Endodermal cell (in vitro differentiated cells): Measurements from ENCODE around the gene ARNT2. TPM values are rescaled to one million over a fixed set of nuclear protein-coding genes. Genes with fewer than 3 reads are reported as not detected.

Experiments used
- DNase-seq: peaks from one replicate; pipeline ENCODE4 v3.0.0-alpha.2; 2017
- H3K27ac ChIP-seq: 2 replicates; pipeline ENCODE4 v1.5.1; 2013; ENCODE audit warnings: mild to moderate bottlenecking, low read depth, low read length, moderate library complexity
- H3K27me3 ChIP-seq: 2 replicates; pipeline ENCODE4 v1.6.1; 2013; ENCODE audit warnings: mild to moderate bottlenecking, low read length, moderate library complexity; ENCODE audit not compliant: insufficient read depth, control insufficient read depth, poor library complexity, severe bottlenecking
- H3K36me3 ChIP-seq: 2 replicates; pipeline ENCODE4 v1.7.0; 2013; ENCODE audit warnings: mild to moderate bottlenecking, low read length, moderate library complexity; ENCODE audit not compliant: control insufficient read depth, insufficient read depth
- H3K4me1 ChIP-seq: one replicate; pipeline ENCODE4 v1.7.0; 2013; ENCODE audit warnings: low read length; ENCODE audit not compliant: control insufficient read depth, insufficient read depth
- H3K4me3 ChIP-seq: 2 replicates; pipeline ENCODE4 v1.5.1; 2013; ENCODE audit warnings: mild to moderate bottlenecking, low read length, moderate library complexity
- H3K9ac ChIP-seq: 2 replicates; pipeline ENCODE4 v1.6.1; 2013; ENCODE audit warnings: mild to moderate bottlenecking, low read length, moderate library complexity; ENCODE audit not compliant: poor library complexity, severe bottlenecking; ENCODE audit errors: extremely low read depth
- H3K9me3 ChIP-seq: 2 replicates; pipeline ENCODE4 v1.6.1; 2013; ENCODE audit warnings: mild to moderate bottlenecking, low read length, moderate library complexity; ENCODE audit not compliant: control insufficient read depth
- H3K27ac Mint-ChIP-seq: 2 replicates; pipeline ENCODE4 v1.8.0; 2020; ENCODE audit warnings: mixed read lengths
- H3K27me3 Mint-ChIP-seq: 2 replicates; pipeline ENCODE4 v1.8.0; 2021; ENCODE audit warnings: mild to moderate bottlenecking, mixed read lengths; ENCODE audit not compliant: insufficient read depth
- H3K36me3 Mint-ChIP-seq: 2 replicates; pipeline ENCODE4 v1.8.0; 2020; ENCODE audit warnings: low read depth, mixed read lengths
- H3K4me1 Mint-ChIP-seq: 2 replicates; pipeline ENCODE4 v1.8.0; 2020; ENCODE audit warnings: mixed read lengths
- H3K4me3 Mint-ChIP-seq: 2 replicates; pipeline ENCODE4 v1.8.0; 2020; ENCODE audit warnings: mild to moderate bottlenecking, moderate library complexity, mixed read lengths
- H3K9me3 Mint-ChIP-seq: 2 replicates; pipeline ENCODE4 v1.8.0; 2020; ENCODE audit warnings: mild to moderate bottlenecking, mixed read lengths
- WGBS, 2 experiments: methylation state at CpG; one replicate each; pipeline versions ENCODE4 v1.1.5 to v1.1.7; 2013; ENCODE audit warnings: missing lambda C conversion rate in 2 of 2, mixed read lengths in 1 of 2; ENCODE audit not compliant: insufficient coverage in 1 of 2, insufficient read length in 1 of 2; 5-methylcytosine and 5-hydroxymethylcytosine counted together
- total RNA-seq, 2 donors: library from RNA; stranded (reverse); fragmentation: NEBNext Ultra II Directional in 1 of 2; extraction: Animal tissue kit (Norgen Biotek cat#: 25700) in 1 of 2; gene quantifications; 2 replicates in 1 of 2; 3 replicates in 1 of 2; pipeline ENCODE4 v1.2.1, GENCODE V29; 2021
- TF ChIP-seq, protein P1 (sequence below): fragments of 200-600 bp; sonication (generic); conservative IDR thresholded peaks from 2 replicates; pipeline ENCODE4 v1.5.0; 2021; ENCODE audit warnings: antibody characterized with exemption, mild to moderate bottlenecking

Gene ARNT2
- total RNA-seq, 2 donors from 2014 or later, result 8.0 to 15.9 TPM

DNA sequence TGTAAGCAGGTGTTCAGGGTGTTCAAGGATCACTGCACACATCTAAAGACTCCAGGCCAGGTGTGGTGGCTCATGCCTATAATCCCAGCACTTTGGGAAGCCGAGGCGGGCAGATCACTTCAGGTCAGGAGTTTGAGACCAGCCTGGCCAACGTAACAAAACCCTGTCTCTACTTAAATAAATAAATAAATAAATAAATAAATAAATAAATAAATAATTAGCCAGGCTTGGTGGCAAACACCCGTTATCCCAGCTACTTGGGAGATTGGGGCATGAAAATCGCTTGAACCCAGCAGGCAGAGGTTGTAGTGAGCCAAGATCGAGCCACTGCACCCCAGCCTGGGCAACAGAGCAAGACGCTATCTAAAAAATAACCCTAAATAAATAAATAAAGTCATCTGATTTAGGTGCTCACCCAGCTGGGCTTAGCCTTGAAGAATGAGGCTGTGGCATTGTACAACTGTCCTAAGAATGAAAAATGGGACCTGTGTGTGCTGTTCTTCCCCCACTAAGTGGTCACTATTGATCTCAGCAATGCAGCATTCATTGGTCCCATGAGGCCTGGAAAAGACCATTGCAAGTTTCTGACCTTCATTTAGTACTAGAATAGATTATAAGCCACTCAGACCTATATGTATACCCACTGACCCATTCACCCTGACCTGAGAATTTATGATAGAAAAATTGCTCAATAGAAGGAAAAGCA lies 208.1 kb downstream of the ARNT2 start:
- H3K9me3 ChIP-seq, result no peaks in the 10 kb centered on the region
- Mint-ChIP-seq H3K4me1 (peaks cover 6% of the 10 kb centered on the region), H3K9me3 (no peaks in the 10 kb centered on the region), H3K4me3 (no peak overlapping the region), H3K27ac (no peak overlapping the region), H3K36me3 (no peaks in the 10 kb centered on the region), H3K27me3 (peaks cover 3% of the 10 kb centered on the region)
- no peaks in the 10 kb centered on the region for H3K27me3 ChIP-seq
- no peak for DNase-seq
- no peaks in the 10 kb centered on the region for H3K36me3 ChIP-seq
- TF ChIP-seq, protein P1, sequence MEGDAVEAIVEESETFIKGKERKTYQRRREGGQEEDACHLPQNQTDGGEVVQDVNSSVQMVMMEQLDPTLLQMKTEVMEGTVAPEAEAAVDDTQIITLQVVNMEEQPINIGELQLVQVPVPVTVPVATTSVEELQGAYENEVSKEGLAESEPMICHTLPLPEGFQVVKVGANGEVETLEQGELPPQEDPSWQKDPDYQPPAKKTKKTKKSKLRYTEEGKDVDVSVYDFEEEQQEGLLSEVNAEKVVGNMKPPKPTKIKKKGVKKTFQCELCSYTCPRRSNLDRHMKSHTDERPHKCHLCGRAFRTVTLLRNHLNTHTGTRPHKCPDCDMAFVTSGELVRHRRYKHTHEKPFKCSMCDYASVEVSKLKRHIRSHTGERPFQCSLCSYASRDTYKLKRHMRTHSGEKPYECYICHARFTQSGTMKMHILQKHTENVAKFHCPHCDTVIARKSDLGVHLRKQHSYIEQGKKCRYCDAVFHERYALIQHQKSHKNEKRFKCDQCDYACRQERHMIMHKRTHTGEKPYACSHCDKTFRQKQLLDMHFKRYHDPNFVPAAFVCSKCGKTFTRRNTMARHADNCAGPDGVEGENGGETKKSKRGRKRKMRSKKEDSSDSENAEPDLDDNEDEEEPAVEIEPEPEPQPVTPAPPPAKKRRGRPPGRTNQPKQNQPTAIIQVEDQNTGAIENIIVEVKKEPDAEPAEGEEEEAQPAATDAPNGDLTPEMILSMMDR, result no peak
- WGBS, 2 experiments, result 61 to 83% methylated on average over 3 to 5 of the region's 7 CpGs
- no peak overlapping the region for H3K9ac ChIP-seq
- no peak overlapping the region for H3K4me3 ChIP-seq
- no peak overlapping the region for H3K27ac ChIP-seq
- H3K4me1 ChIP-seq, result no peaks in the 10 kb centered on the region

DNA sequence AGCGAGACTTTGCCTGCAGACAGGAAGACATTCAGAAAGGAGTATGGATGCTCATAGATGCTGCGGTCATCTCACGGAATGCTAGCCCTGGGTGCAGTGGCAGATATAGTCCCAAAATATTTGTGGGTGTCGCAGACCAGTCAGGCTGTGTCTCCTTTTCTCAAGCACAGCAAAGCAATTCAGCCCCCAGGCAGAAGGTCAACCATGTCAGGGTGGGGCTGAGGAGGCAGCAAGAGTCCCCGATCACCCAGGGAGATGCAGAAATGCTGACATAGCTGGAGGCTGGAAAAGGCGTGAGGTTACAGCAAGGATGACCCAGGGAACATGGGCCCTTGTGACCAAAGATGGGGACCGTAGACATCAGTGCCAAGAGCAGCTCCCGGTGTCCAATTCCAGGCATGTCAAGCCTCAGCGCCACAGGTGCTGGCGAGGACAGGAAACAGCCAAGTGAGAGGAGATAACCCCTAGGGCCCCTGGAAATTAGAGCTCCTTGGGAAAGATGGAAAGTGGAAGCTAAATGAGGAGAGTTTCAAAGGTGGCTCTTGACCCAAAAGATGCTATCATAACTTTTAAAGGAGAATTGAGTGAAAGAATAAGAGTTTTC lies 209.7 kb downstream of the ARNT2 start:
- H3K27me3 ChIP-seq, result no peaks in the 10 kb centered on the region
- H3K4me3 ChIP-seq, result no peak overlapping the region
- H3K9me3 ChIP-seq, result no peaks in the 10 kb centered on the region
- no peaks in the 10 kb centered on the region for H3K36me3 ChIP-seq
- Mint-ChIP-seq H3K4me3 (no peak overlapping the region), H3K36me3 (no peaks in the 10 kb centered on the region), H3K27ac (peak overlapping the region; percentile 7), H3K9me3 (no peaks in the 10 kb centered on the region), H3K4me1 (peaks cover 6% of the 10 kb centered on the region), H3K27me3 (peaks cover 3% of the 10 kb centered on the region)
- no peaks in the 10 kb centered on the region for H3K4me1 ChIP-seq
- TF ChIP-seq, protein P1, result no peak
- H3K27ac ChIP-seq, result no peak overlapping the region
- no peak overlapping the region for H3K9ac ChIP-seq
- DNase-seq, result no peak
- 94% methylated on average over 9 to 10 of the region's 10 CpGs for WGBS, 2 experiments

DNA sequence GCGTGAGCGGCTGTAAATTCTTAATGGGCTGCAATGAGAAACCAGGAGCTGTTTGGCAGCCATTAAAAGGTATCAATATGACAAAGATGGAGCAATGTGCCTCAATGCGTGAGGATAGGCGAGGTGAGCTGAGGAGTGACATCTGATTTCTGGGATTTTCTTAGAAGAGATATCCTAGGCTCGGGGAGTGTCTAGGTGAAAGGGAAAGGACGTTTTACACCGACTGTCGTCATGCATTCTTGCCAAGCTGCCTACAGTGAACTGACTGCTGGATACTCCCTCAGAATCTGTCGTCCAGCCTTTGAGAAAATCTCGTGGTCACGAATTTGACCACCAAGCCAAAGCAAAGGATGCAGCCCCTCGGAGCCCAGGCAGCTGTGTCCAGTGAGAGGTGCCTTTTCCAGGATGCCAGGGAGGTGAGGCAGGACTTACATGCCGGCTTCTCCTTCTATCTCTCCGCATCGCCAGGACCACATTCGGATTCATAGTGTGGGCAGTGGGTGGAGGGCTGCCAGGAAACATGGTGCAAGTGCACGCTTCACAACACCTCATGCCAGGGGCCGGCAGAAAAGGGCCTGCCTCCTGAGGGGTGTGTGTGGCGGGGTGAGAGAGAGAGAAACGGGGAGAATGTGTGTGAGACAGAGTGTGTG lies 210.7 kb downstream of the ARNT2 start:
- Histone ChIP-seq H3K9ac (no peak overlapping the region), H3K27me3 (no peaks in the 10 kb centered on the region), H3K9me3 (no peaks in the 10 kb centered on the region), H3K4me1 (no peaks in the 10 kb centered on the region), H3K4me3 (no peak overlapping the region), H3K36me3 (no peaks in the 10 kb centered on the region), H3K27ac (no peak overlapping the region)
- TF ChIP-seq, protein P1, result no peak
- Mint-ChIP-seq H3K4me3 (no peak overlapping the region), H3K27ac (no peak overlapping the region), H3K36me3 (no peaks in the 10 kb centered on the region), H3K4me1 (peaks cover 6% of the 10 kb centered on the region), H3K9me3 (no peaks in the 10 kb centered on the region), H3K27me3 (peaks cover 2% of the 10 kb centered on the region)
- WGBS, 2 experiments, result 90 to 94% methylated on average over 20 of the region's 20 CpGs
- no peak for DNase-seq
